ENCODE data around the gene HERC2.
"Not testable (repeated sequence)": the region's sequence is repeated elsewhere in the genome, so short reads cannot be mapped to it uniquely, and the experiment has no call there.

Gene HERC2

DNA sequence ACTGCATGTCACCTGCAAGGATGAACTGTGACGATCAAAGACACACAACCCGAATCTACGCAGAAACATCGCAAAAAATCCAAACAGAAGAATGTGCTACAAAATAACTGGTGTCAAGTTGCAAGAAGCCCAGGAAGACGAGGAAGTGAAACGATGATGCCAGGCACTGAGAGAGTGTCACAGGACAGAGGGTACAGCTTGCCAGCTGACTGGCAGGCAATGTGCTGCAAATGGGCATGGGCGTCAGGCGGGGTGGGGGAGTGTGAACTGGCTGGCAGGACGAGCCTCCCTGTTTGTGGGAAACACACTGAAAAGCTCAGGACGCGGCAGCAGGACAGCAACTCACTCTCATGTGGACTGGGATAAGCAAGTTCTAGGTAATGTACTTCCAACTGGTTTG, 193.9 kb downstream of the HERC2 start:
- no peaks in the 10 kb centered on the region for H3K9me3 ChIP-seq (ENCODE audit: insufficient read depth, low read depth, low read length)
- whole genome bisulfite sequencing, result 94% methylated on average over 11 of the region's 11 CpGs
- no peaks in the 10 kb centered on the region for H3K27me3 ChIP-seq (ENCODE audit: insufficient read depth, low read length)
- H3K4me1 ChIP-seq (ENCODE audit: insufficient read depth, low read length), result no peaks in the 10 kb centered on the region
- H3K9ac ChIP-seq (ENCODE audit: low read depth, low read length), result no peak overlapping the region
- peaks cover 71% of the 10 kb centered on the region for H3K36me3 ChIP-seq (ENCODE audit: insufficient read depth, low read length)
- H3K27ac ChIP-seq (ENCODE audit: low read depth, low read length), result no peak overlapping the region
- no peak overlapping the region for H3K4me3 ChIP-seq (ENCODE audit: low read length)

GRCh38 chr15:28127036-28127435, 194.9 kb downstream of the HERC2 start:
- H3K9me3 ChIP-seq (ENCODE audit: insufficient read depth, low read depth, low read length), result no peaks in the 10 kb centered on the region
- peaks cover 66% of the 10 kb centered on the region for H3K36me3 ChIP-seq (ENCODE audit: insufficient read depth, low read length)
- no peak overlapping the region for H3K27ac ChIP-seq (ENCODE audit: low read depth, low read length)
- H3K4me3 ChIP-seq (ENCODE audit: low read length), result no peak overlapping the region
- 86% methylated on average over 11 of the region's 11 CpGs for WGBS
- no peaks in the 10 kb centered on the region for H3K4me1 ChIP-seq (ENCODE audit: insufficient read depth, low read length)
- no peak overlapping the region for H3K9ac ChIP-seq (ENCODE audit: low read depth, low read length)
- H3K27me3 ChIP-seq (ENCODE audit: insufficient read depth, low read length), result no peaks in the 10 kb centered on the region

DNA sequence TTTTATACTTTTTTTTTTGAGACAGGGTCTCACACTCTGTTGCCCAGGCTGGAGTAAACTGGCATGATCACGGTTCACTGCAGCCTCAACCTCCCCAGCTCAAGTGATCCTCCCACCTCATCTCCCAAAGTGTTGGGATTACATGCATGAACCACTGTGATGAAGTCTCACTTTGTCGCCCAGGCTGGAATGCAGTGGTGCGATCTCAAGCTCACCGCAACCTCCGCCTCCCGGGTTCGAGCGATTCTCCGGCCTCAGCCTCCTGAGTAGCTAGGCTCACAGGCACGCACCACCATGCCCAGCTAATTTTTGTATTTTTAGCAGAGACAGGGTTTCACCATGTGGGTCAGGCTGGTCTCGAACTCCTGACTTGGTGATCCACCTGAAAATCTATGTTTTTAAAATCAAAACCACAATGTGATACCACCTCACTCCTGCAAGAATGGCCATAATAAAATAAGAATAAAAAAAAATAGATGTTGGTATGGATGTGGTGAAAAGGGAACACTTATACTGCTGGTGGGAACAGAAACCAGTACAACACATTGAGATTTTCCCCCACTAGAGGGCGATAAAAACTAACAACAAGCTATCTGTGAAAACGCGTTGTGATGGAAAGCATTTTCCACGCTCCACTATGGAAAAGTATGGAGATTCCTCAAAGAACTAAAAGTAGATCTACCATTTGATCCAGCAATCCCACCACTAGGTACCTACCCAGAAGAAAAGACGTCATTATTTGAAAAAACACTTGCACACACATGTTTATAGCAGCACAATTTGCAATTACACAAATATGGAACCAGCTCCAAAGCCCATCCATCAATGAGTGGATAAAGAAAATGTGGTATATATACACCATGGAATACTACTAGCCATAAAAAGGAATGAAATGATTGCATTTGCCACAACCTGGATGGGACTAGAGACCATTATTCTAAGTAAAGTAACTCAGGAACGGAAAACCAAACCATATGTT, 196.0 kb downstream of the HERC2 start:
- WGBS, result 77% methylated on average over 17 of the region's 17 CpGs
- Histone ChIP-seq H3K27ac (ENCODE audit: low read depth, low read length) (no peak overlapping the region), H3K4me3 (ENCODE audit: low read length) (no peak overlapping the region), H3K27me3 (ENCODE audit: insufficient read depth, low read length) (no peaks in the 10 kb centered on the region), H3K36me3 (ENCODE audit: insufficient read depth, low read length) (peaks cover 60% of the 10 kb centered on the region), H3K9ac (ENCODE audit: low read depth, low read length) (no peak overlapping the region), H3K9me3 (ENCODE audit: insufficient read depth, low read depth, low read length) (no peaks in the 10 kb centered on the region), H3K4me1 (ENCODE audit: insufficient read depth, low read length) (no peaks in the 10 kb centered on the region)

GRCh38 chr15:28124841-28125240, 197.1 kb downstream of the HERC2 start:
- Histone ChIP-seq H3K4me1 (ENCODE audit: insufficient read depth, low read length) (no peaks in the 10 kb centered on the region), H3K4me3 (ENCODE audit: low read length) (no peak overlapping the region), H3K27me3 (ENCODE audit: insufficient read depth, low read length) (no peaks in the 10 kb centered on the region), H3K9ac (ENCODE audit: low read depth, low read length) (no peak overlapping the region), H3K9me3 (ENCODE audit: insufficient read depth, low read depth, low read length) (no peaks in the 10 kb centered on the region), H3K27ac (ENCODE audit: low read depth, low read length) (no peak overlapping the region), H3K36me3 (ENCODE audit: insufficient read depth, low read length) (peaks cover 61% of the 10 kb centered on the region)
- 94% methylated on average over 10 of the region's 10 CpGs for WGBS

DNA sequence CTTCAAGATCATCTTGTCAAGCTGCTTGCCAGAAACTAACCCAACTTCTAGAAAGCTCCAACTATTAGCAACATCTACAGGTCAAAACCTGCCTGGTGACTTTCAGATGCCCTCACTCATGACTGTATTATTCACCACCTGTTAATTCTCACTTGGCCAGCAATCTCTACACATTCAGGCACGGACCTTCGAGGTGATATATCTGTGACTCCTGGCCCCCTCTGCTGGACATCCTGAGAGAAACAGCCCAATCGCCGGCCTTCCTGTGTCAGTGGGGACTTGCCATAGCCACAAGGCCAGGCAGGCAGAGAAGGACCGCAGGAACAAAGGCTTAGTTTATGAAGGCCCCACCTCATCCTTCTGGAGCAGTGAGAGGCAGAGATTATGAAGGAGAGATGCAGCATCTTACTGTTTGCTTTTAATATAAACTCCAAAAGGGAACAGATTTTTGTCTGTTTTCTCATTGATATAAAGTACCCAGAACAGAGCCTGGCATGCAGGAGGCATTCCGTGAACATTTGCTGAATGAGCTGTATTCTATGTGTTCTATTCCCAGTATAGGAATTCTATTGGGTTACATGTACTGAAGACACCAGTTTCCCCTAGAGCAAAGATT, 198.5 kb downstream of the HERC2 start:
- Histone ChIP-seq H3K9me3 (ENCODE audit: insufficient read depth, low read depth, low read length) (no peaks in the 10 kb centered on the region), H3K9ac (ENCODE audit: low read depth, low read length) (no peak overlapping the region), H3K4me3 (ENCODE audit: low read length) (no peak overlapping the region), H3K27me3 (ENCODE audit: insufficient read depth, low read length) (no peaks in the 10 kb centered on the region), H3K36me3 (ENCODE audit: insufficient read depth, low read length) (peaks cover 62% of the 10 kb centered on the region), H3K27ac (ENCODE audit: low read depth, low read length) (no peak overlapping the region), H3K4me1 (ENCODE audit: insufficient read depth, low read length) (no peaks in the 10 kb centered on the region)
- 56% methylated on average over 6 of the region's 6 CpGs for WGBS

DNA sequence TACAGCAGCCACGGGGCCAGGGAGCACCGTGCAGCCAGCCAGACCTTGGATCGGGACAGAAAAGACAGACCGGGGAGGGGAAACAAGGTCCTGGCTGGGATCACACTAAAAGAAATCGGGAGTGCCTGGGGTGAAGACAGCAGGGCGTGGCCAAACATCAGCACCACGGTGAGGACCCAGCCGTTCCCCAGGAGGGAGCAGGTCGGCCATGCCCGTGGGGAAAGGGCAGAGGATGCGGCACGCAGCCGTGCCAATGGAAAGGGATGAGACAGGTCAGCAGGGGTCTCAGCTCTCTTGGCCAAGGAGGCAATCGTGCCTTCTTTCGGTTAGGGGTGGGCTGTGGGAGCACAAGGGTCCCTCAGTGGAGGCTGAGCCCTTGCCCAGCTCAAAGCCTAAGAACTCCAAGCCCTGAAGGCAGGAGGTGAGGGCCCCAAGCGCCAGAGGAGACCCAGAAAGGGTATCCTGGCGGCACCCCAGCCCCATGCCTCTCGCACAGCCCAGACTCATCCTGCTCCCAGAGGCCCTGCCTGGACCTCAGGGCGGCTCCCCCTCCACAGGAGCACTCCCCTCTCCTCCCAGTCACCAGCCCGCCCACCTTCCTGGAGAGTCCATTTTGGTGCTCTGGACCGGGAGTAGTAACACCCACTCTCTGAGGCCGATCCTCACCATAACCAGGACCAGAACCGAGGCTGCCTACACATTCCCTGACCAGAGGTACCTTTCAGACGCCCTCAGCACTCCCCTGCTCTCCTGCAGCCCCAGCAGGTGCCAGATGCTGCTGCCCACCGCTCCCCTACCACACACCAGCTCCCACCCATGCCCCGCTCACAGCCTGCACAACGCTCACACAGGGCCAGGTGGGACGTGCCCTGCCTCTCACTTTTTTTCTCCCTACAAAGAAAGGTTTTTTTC, 199.7 kb downstream of the HERC2 start:
- H3K9me3 ChIP-seq (ENCODE audit: insufficient read depth, low read depth, low read length), result no peaks in the 10 kb centered on the region
- H3K27ac ChIP-seq (ENCODE audit: low read depth, low read length), result no peak overlapping the region
- H3K9ac ChIP-seq (ENCODE audit: low read depth, low read length), result no peak overlapping the region
- H3K36me3 ChIP-seq (ENCODE audit: insufficient read depth, low read length), result peaks cover 63% of the 10 kb centered on the region
- no peaks in the 10 kb centered on the region for H3K4me1 ChIP-seq (ENCODE audit: insufficient read depth, low read length)
- 89% methylated on average over 28 of the region's 28 CpGs for WGBS
- H3K27me3 ChIP-seq (ENCODE audit: insufficient read depth, low read length), result no peaks in the 10 kb centered on the region
- no peak overlapping the region for H3K4me3 ChIP-seq (ENCODE audit: low read length)

DNA sequence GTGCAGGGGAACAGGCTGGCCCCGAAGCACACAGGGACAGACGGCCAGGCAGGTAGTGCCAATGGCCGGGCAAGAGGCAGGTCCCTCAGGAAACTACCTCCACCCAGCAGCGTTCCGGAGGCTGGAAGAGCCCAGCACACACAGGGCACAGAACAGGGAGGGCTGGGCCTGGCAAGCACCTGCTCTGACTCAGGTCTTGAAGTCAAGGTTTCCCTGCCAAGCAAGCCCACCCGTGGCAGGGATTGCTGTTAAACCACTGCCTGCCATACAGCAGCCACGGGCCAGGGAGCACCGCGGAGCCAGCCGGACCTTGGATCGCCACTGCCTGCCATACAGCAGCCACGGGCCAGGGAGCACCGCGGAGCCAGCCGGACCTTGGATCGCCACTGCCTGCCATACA, 200.4 kb downstream of the HERC2 start:
- H3K9ac ChIP-seq (ENCODE audit: low read depth, low read length); H3K4me3 ChIP-seq (ENCODE audit: low read length); H3K27me3 ChIP-seq (ENCODE audit: insufficient read depth, low read length); H3K9me3 ChIP-seq (ENCODE audit: insufficient read depth, low read depth, low read length); H3K27ac ChIP-seq (ENCODE audit: low read depth, low read length); H3K4me1 ChIP-seq (ENCODE audit: insufficient read depth, low read length): not testable (repeated sequence)
- 97% methylated on average over 10 of the region's 16 CpGs for WGBS
- H3K36me3 ChIP-seq (ENCODE audit: insufficient read depth, low read length), result peaks cover 64% of the 10 kb centered on the region

- peaks cover 72% of the 10 kb centered on the region for H3K36me3 ChIP-seq (ENCODE audit: insufficient read depth, low read length)
- H3K27me3 ChIP-seq (ENCODE audit: insufficient read depth, low read length), result no peaks in the 10 kb centered on the region
- 94% methylated on average over 4 of the region's 4 CpGs for WGBS
These were observed 201.7 kb downstream of the HERC2 start for GRCh38 chr15:28120359-28120640.

GRCh38 chr15:28118531-28118930, 203.4 kb downstream of the HERC2 start:
- no peak overlapping the region for H3K27ac ChIP-seq (ENCODE audit: low read depth, low read length)
- no peak overlapping the region for H3K4me3 ChIP-seq (ENCODE audit: low read length)
- peaks cover 79% of the 10 kb centered on the region for H3K36me3 ChIP-seq (ENCODE audit: insufficient read depth, low read length)
- 95% methylated on average over 10 of the region's 10 CpGs for WGBS
- H3K27me3 ChIP-seq (ENCODE audit: insufficient read depth, low read length), result no peaks in the 10 kb centered on the region
- H3K9ac ChIP-seq (ENCODE audit: low read depth, low read length), result no peak overlapping the region
- no peaks in the 10 kb centered on the region for H3K9me3 ChIP-seq (ENCODE audit: insufficient read depth, low read depth, low read length)
- H3K4me1 ChIP-seq (ENCODE audit: insufficient read depth, low read length), result no peaks in the 10 kb centered on the region

More at GRCh38 chr15:28120359-28120640, 201.7 kb downstream of the HERC2 start:
- Histone ChIP-seq H3K27ac (ENCODE audit: low read depth, low read length) (no peak overlapping the region), H3K9me3 (ENCODE audit: insufficient read depth, low read depth, low read length) (no peaks in the 10 kb centered on the region), H3K4me1 (ENCODE audit: insufficient read depth, low read length) (no peaks in the 10 kb centered on the region), H3K4me3 (ENCODE audit: low read length) (no peak overlapping the region), H3K9ac (ENCODE audit: low read depth, low read length) (no peak overlapping the region)

DNA sequence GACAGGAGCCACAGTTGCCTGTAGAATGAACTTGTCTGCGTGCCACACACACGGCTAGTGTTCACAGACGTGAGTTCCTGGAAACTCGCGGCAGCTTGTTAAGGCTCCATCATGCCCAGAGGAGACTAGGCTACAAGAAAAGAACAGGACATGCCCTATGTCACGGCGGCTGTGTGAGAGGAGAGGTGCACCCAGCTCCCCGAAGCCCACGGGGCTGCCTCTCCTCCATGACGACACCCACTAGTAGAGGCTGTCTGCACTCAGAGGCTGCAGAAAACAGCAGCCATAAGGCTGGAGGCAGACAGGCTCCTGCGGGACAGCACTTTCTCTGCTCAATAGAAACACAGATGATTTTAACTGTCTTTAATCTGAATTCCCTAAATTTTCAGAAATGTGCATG, 203.9 kb downstream of the HERC2 start:
- Histone ChIP-seq H3K4me1 (ENCODE audit: insufficient read depth, low read length) (no peaks in the 10 kb centered on the region), H3K4me3 (ENCODE audit: low read length) (no peak overlapping the region), H3K36me3 (ENCODE audit: insufficient read depth, low read length) (peaks cover 81% of the 10 kb centered on the region), H3K27ac (ENCODE audit: low read depth, low read length) (no peak overlapping the region), H3K9ac (ENCODE audit: low read depth, low read length) (no peak overlapping the region), H3K9me3 (ENCODE audit: insufficient read depth, low read depth, low read length) (no peaks in the 10 kb centered on the region), H3K27me3 (ENCODE audit: insufficient read depth, low read length) (no peaks in the 10 kb centered on the region)
- 96% methylated on average over 11 of the region's 11 CpGs for WGBS

- Histone ChIP-seq H3K27me3 (ENCODE audit: insufficient read depth, low read length) (no peaks in the 10 kb centered on the region), H3K9ac (ENCODE audit: low read depth, low read length) (no peak overlapping the region), H3K27ac (ENCODE audit: low read depth, low read length) (no peak overlapping the region), H3K4me3 (ENCODE audit: low read length) (no peak overlapping the region), H3K36me3 (ENCODE audit: insufficient read depth, low read length) (peaks cover 82% of the 10 kb centered on the region), H3K4me1 (ENCODE audit: insufficient read depth, low read length) (no peaks in the 10 kb centered on the region), H3K9me3 (ENCODE audit: insufficient read depth, low read depth, low read length) (no peaks in the 10 kb centered on the region)
- 94% methylated on average over 12 of the region's 12 CpGs for WGBS
These were observed 204.5 kb downstream of the HERC2 start for GRCh38 chr15:28117432-28117990.
